GM19463 (cell line): Measurements from ENCODE around the gene OR7A17.

Source experiments
- ATAC-seq: cut with Tn5 transposase; IDR thresholded peaks from one replicate; pipeline ENCODE4 v1.9.1; 2021; ENCODE audit warnings: mild to moderate bottlenecking, moderate library complexity; ENCODE audit not compliant: unreplicated experiment

OR7A17 gene

DNA sequence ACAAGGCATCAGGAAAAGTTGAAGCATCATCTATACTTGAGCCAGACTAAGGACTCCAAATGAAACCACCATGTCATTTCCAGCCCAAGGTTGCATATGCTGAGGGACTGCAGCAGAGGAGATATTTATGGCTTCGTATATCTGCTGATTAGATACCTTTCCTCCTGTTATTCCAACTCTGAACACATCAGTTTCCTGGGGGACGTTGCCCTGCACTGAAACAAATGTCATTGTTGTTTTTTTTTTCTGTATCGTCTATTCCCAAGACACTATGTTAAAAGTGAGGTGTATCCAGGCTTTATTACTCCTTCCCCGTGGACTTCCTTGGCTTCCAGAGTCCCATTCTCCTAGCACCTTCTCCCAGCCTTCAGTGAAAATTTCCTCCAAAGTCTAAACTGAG, at the start of gene OR7A17:
Gene OR7A17, minus strand, starts transcription at position 101 of the 400 bp plus-strand sequence. CDS start 4,777 bp downstream, outside the sequence.
- no peak for ATAC-seq

DNA sequence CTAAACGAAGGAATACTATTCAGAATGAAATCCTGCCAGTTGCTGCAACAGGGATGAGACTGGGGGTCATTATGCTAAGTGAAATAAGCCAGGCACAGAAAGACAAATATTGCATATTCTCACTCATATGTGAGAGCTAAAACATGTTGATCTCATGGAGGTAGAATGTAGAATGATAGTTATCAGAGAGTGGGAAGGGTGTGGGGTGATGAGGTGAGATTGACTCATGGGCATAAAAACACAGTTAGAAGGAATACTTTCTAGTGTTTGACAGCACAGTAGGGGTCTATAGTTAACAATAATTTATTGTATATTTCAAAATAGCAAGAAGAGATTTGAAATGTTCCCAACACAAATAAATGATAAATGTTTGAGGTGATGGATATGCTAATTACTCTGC, 47.6 kb upstream of the OR7A17 start:
- no peak for ATAC-seq

DNA sequence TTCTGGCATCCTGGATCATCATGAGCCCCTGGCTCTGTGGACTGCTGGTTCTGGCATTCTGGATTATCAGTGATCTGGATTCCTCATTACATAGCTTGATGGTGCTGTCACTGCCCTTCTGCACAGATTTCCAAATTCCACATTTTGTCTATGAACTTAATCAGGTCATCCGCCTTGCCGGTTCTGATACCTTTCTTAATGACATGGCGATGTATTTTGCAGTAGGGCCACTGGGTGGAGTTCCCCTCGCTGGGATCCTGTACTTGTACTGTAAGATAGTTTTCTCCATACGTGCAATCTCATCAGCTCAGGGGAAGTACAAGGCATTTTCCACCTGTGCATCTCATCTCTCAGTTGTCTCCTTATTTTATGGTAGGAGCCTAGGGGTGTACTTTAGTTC, 30.9 kb upstream of the OR7A17 start:
- no peak for ATAC-seq

DNA sequence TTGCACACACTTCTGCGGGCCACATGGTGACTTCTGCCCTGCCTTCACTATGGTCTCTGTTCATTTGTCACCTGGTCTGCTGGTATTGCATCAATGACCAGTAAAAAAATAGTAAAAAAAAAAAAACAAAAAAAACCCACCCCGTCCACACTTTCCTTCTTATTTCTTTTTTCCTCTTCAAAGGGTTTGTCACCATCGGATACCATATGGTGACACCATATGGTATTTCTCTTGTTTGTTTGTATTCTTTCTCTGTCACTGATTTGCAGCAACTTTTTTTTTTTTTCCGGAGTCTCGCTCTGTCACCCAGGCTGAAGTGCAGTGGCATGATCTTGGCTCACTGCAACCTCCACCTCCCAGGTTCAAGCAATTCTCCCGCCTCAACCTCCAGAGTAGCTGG, 29.2 kb upstream of the OR7A17 start:
- ATAC-seq: no peak

DNA sequence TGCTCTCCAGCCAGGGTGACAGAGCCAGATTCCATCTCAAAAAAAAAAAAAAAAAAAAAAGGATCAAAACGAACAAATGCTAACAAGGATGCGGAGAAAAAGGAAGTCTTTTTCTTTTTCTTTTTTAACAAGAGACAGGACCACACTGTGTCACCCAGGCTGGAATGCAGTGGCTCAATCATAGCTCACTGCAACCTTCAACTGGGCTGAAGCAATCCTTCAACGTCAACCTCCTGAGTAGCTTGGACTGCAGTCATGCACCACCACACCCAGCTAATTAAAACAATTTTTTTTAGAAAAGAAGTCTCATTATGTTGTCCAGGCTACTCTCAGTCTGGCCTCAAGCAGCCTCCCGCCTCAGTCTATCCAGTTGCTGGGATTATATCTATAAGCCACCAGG, 20.8 kb upstream of the OR7A17 start:
- no peak for ATAC-seq

DNA sequence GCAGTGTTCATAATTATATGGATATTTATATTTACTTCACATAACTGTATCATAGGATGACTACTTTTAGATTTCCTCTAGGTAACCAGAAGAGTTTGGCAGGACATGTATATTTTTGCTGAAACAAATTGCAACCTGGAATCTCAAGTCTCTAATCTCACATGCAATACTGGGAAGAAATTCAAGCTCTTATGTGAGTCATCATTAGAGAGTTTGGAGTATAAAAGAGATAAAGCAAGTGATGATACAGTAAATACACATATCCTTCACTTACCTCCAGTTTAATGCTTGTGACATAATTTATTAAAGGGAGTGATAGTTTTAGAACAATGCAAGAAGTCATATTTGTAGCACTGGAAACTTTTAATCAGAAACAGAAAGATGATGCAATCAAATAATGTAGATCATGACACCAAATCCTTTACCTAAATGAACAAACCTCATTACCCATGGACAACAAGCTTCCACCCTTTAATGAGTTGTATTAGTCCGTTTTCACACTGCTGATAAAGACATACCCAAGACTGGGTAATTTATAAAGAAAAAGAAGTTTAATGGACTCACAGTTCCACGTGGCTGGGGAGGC, 15.8 kb upstream of the OR7A17 start:
- no peak for ATAC-seq

DNA sequence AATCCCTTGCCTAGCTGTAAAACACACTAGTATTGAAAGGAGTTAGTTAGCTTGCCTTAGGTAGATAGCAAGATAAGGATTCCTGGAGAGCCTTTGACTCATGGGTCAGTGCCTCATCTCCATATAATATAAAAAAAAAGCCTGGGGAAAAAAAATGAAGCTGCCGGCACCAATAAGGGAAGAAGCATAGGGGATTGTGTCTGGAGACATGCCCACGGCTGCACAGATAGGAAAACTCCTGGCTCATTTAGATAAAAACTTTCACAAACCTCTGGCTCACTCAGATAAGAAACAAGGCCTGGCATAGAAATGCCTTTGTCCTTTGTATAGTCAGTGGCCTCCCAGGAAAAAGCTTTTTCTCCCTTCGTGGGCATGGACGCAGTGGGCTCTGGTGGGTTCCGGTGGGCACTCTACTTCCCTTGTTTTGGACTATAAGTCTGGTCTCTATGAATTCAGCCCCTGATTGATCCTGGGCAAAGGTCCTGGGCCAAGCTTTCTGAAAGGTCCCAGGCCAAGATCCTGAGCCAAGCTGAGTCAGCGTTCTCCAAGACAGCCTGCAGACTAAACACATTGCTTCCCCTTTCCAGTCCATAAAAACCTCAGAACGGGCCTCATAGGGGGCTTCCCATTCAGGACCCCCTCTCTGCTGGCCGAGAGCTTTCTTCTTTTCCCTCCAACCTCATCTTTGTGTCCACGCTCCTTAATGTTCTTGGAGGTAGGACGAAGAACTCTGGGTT, 4.9 kb upstream of the OR7A17 start:
- ATAC-seq: no peak

DNA sequence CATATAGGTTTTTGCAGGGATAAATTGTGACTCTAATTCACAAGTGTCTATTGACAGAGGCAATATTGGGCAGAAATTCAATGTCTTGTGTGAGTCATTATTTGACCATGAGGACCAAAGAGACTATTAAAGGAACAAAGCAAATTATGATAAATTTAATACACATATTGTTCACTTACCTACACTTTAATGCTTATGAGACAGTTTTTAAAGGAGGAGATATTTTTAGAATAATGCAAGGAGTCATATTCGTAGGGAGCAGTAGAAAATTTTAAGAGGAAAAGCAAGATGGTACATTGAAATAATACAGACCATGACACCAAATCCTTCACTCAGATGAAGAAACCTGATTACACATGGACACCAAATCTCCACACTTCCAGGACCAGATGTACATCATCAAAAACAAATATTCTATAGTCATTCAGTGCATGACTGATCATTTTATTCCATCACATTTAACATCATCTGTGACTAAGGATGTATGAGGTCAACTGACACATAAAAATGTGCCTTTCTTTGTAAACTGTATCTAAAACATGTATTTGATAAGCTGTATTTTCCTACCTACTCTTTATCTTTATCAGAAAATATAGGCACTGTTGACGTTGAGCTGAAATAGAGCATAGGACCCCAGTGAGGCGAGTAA, 4.2 kb upstream of the OR7A17 start:
- ATAC-seq: no peak

DNA sequence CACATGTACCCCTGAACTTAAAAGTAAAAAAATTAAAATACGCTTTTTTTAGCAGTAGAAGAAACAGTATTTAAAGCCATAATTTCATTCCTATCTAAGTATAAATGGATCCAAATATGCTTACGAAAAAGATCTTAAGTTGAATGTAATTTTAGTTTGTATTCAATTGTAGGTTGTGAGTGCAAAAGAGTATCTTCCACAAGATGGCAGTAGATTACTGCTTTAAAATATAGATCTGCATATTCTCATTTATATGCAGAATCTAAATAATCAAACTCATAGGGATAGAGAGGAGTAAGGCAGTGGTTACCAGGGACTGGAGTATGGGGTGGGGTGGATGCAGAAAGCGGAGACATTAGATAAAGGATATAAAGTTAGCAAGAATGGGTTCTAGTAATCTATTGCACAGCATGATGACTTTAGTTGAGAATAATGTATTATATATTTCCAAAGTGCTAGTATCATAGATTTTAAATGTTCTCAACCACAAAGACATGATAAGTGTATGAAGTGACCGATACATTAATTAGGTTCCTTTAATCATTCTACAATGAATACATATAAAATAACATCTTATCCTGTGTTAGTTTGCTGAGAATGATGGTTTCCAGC, 14.2 kb downstream of the OR7A17 start:
- ATAC-seq: no peak

DNA sequence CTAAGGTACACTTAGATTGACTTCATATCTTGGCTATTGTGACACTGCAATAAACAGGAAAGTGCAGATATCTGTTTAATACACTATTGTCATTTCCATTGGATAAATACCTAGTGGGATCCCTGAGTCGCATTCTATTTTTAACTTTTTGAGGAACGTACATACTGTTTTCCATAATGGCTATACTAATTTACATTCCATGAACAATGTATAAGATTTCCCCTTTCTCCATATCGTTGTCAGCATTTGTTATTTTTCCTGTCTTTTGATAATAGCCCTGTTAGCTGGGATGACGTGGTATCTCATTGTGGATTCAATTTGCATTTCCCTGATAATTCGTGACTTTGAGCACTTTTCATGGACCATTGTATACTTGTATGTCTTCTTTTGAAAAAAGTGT, 17.4 kb downstream of the OR7A17 start:
- ATAC-seq: no peak

DNA sequence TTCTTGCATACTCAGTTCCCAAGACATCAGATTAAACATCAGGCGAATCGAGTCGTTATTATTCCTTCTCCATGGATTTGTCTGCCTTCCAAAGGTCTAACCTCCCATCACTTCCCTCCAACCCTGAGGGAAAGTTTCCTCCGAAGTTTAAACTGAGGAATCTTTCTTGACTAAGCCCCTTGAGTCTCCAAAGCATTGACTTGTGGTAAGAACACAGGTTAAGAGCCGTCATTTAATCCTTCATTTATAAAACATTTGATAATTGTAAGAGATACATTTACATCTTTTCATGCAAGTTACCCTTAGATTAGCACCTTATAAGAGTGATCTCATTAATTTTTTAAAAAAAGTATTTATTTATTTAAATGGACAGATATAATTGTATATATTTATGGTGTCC, 37.1 kb downstream of the OR7A17 start, which contains the start of gene OR7A10:
Gene OR7A10, minus strand, starts transcription at position 101 of the 400 bp plus-strand sequence. CDS start 7,045 bp downstream, outside the sequence.
- no peak for ATAC-seq

DNA sequence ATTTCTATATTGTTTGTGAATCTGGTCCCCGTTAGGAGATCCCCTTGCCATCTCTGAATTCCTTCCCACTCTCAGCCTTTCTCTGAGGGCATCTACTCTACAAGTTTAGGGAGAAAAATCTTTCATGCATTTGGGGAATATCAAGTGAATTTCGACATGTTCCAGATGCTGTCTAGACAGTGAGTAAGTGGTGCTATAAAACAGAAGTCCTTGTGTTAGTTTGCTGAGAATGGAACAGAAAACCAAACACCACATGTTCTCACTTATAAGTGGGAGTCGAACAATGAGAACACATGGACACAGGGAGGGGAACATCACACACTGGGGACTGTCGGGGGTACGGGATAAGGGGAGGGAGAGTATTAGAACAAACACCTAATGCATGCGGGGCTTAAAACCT, 42.4 kb downstream of the OR7A17 start:
- no peak for ATAC-seq

DNA sequence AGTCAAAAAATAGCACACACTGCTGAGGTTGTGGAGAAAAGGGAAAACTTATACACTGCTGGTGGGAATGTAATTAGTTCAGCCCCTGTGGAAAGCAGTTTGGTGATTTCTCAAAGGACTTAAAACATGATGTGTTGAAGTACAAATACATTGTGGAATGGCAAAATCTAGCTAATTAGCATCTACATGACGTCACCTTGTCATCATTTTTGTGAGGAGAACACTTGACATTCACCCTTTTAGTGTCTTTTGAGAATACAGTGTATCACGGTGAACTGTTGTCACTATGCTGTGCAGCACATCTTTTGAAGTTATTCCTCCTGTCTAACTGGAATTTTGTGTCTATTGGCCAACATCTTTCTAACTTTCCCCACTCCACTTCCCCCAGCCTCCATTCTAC, 42.8 kb downstream of the OR7A17 start:
- no peak for ATAC-seq

DNA sequence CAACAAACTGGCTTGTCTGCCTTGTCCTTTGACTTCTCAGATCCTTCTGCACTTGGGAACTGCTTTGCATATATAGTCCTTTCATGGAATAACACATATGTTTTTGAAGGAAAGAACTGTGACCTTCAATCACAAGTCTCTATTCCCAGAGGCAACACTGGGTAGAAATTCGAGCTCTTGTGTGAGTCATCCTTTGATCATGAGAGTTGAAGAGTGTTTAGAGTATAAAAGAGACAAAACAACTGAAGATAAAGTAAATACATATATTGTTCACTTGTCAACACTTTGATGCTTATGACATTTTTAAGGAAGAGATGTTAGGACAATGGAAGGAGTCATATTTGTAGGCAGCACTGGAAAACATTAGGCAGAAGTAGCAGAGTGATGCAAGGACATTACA, 45.7 kb downstream of the OR7A17 start:
- ATAC-seq: no peak

DNA sequence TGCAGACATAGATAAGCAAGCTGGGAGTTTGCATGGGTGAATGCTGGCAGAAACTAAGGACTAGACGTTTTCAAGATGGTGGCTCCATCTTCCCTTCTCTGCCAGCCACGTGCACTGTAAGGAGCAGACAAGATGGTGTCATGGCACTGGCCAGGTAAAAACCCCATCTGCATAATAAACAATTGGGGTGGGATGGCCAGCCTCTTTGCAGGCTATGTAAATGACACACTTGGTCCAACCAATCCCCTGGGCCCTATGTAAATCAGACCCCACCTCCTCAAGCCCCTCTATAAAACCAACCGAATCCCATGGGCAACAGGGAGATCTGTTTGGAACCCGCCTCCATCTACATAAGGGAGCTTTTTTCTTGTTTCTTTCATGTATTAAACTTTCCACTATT, 48.5 kb downstream of the OR7A17 start:
- no peak for ATAC-seq

DNA sequence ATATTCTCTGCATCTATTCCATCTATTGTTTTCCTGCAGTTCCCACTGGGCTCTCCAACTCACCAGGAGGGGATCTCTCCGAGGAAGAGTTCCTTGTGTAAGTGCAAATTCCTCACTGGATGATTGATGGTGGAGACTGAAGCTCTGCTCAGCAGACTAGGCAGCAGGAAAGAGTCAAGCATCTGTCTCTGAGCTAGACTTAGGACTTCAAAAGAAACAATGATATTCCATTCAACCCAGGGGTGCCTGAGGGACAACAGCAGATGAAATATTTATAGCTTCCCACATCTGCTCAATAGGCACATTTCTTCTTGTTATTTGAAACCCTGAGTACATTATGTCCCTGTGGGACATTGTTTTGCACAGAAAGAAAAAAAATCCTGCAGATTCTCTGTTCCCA, 50.9 kb downstream of the OR7A17 start, which contains the start of the genes OR7A5 and OR7C1:
Gene OR7A5, minus strand, starts transcription at position 175 of the 400 bp plus-strand sequence. CDS start 6,944 bp downstream, outside the sequence.
Gene OR7C1, minus strand, starts transcription at position 175 of the 400 bp plus-strand sequence. CDS start 35,049 bp downstream, outside the sequence.
- no peak for ATAC-seq

DNA sequence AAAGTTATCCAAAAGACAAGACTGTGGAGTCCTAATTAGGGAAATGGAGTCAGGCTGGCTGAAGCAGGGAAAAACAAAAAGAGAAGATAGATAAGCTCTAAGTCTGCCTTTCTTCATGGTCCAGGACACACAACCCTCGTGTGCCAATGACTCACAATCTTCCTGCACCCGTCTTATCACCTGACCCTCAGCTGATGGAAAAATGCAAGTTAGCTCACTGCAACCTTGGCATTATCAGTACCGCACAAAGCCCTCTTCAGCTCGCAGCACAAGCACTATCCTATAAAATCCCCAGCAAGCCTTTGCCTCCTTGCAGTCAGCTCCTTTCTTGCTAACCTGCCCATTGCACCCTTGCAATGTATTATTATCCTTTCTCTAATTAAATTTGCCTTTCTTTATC, 55.2 kb downstream of the OR7A17 start:
- no peak for ATAC-seq
